GM23338 (cell line): ENCODE measurements around the gene GDF11. TPM values are rescaled to one million over a fixed set of nuclear protein-coding genes. Genes with fewer than 3 reads are reported as not detected.

Experiments
- ATAC-seq: fragments of 200-7000 bp; cut with Tn5 transposase; 3 replicates; pipeline ENCODE4 v1.9.1; 2020
- DNase-seq: peaks from one replicate; pipeline ENCODE4 v3.0.0-alpha.2; 2015; ENCODE audit warnings: low spot score
- H2AFZ ChIP-seq: fragments of 200-600 bp; sonication (generic); 2 replicates; pipeline ENCODE4 v1.8.0; 2016; ENCODE audit warnings: antibody characterized with exemption, mild to moderate bottlenecking, moderate library complexity
- H3F3A ChIP-seq: fragments of 200-600 bp; sonication (generic); replicated peaks from 2 replicates; pipeline ENCODE4 v1.8.0; 2017; ENCODE audit warnings: antibody characterized with exemption, mixed run types, low read depth
- H3K27ac ChIP-seq: fragments of 200-600 bp; sonication (generic); 2 replicates; pipeline ENCODE4 v1.6.1; 2016; ENCODE audit warnings: low read depth
- H3K27me3 ChIP-seq: fragments of 200-600 bp; sonication (generic); 2 replicates; pipeline ENCODE4 v1.8.0; 2016; ENCODE audit warnings: mild to moderate bottlenecking, mixed run types, moderate library complexity; ENCODE audit not compliant: insufficient read depth
- H3K36me3 ChIP-seq: fragments of 200-600 bp; sonication (generic); 2 replicates; pipeline ENCODE4 v1.8.0; 2016; ENCODE audit warnings: mild to moderate bottlenecking; ENCODE audit not compliant: insufficient read depth
- H3K4me1 ChIP-seq: fragments of 200-600 bp; sonication (generic); 2 replicates; pipeline ENCODE4 v1.8.0; 2016; ENCODE audit warnings: mild to moderate bottlenecking, moderate library complexity; ENCODE audit not compliant: insufficient read depth
- H3K4me2 ChIP-seq: fragments of 200-600 bp; sonication (generic); 2 replicates; pipeline ENCODE4 v1.7.1; 2017; ENCODE audit warnings: mixed run types
- H3K4me3 ChIP-seq: fragments of 200-600 bp; sonication (generic); 2 replicates; pipeline ENCODE4 v1.6.1; 2016; ENCODE audit warnings: mixed run types
- H3K79me2 ChIP-seq: fragments of 200-600 bp; sonication (generic); replicated peaks from 2 replicates; pipeline ENCODE4 v1.8.0; 2017; ENCODE audit warnings: mild to moderate bottlenecking; ENCODE audit not compliant: insufficient read depth
- H3K9me2 ChIP-seq: fragments of 200-600 bp; sonication (generic); 2 replicates; pipeline ENCODE4 v1.8.0; 2017; ENCODE audit not compliant: insufficient read depth
- H4K20me1 ChIP-seq: fragments of 200-600 bp; sonication (generic); replicated peaks from 2 replicates; pipeline ENCODE4 v1.8.0; 2017; ENCODE audit warnings: mild to moderate bottlenecking; ENCODE audit not compliant: insufficient read depth
- H3K27ac Mint-ChIP-seq: 2 replicates; pipeline ENCODE4 v1.8.0; 2020; ENCODE audit warnings: inconsistent platforms, mild to moderate bottlenecking, moderate library complexity, mixed read lengths
- H3K27me3 Mint-ChIP-seq: 3 replicates; pipeline ENCODE4 v1.8.0; 2022; ENCODE audit warnings: low read depth, mild to moderate bottlenecking, moderate library complexity, mixed read lengths, inconsistent platforms; ENCODE audit not compliant: insufficient read depth, poor library complexity
- H3K36me3 Mint-ChIP-seq: 3 replicates; pipeline ENCODE4 v1.8.0; 2021; ENCODE audit warnings: low read depth, mild to moderate bottlenecking, inconsistent platforms, moderate library complexity, mixed read lengths
- H3K4me1 Mint-ChIP-seq: 3 replicates; pipeline ENCODE4 v1.8.0; 2020; ENCODE audit warnings: mild to moderate bottlenecking, inconsistent platforms, mixed read lengths
- H3K4me3 Mint-ChIP-seq: 3 replicates; pipeline ENCODE4 v1.8.0; 2021; ENCODE audit warnings: moderate library complexity, mild to moderate bottlenecking, inconsistent platforms, mixed read lengths
- H3K9me3 Mint-ChIP-seq: 3 replicates; pipeline ENCODE4 v1.8.0; 2020; ENCODE audit warnings: moderate library complexity, mild to moderate bottlenecking, inconsistent platforms, mixed read lengths
- CREB1 ChIP-seq: fragments of 250-450 bp; sonication (Bioruptor Pico); IDR thresholded peaks from 2 replicates; pipeline ENCODE4 v1.5.0; 2020; ENCODE audit warnings: low read depth, mild to moderate bottlenecking, moderate library complexity
- CTCF ChIP-seq, 2 experiments: fragments of 200-600 bp in 1 of 2; sonication (generic) in 1 of 2; conservative IDR thresholded peaks; 2 replicates each; pipeline versions ENCODE4 v1.5.1 to v1.6.1; 2016 to 2017; ENCODE audit warnings: antibody characterized with exemption in 2 of 2, low read depth in 2 of 2, mild to moderate bottlenecking in 2 of 2, moderate library complexity in 1 of 2
- EZH2phosphoT487 ChIP-seq: fragments of 200-600 bp; sonication (generic); IDR thresholded peaks from one replicate; pipeline ENCODE4 v1.8.1; 2018; ENCODE audit warnings: antibody characterized with exemption; ENCODE audit not compliant: unreplicated experiment
- JUNB ChIP-seq: IDR thresholded peaks from one replicate; pipeline ENCODE4 v1.6.1; 2016; ENCODE audit warnings: antibody characterized with exemption; ENCODE audit not compliant: unreplicated experiment
- NANOG ChIP-seq: IDR thresholded peaks from 2 replicates; pipeline ENCODE4 v1.6.1; 2016; ENCODE audit warnings: antibody characterized with exemption, borderline replicate concordance
- POLR2AphosphoS5 ChIP-seq: IDR thresholded peaks from 2 replicates; pipeline ENCODE4 v1.6.1; 2016; ENCODE audit warnings: antibody characterized with exemption, low read depth
- STAT1 ChIP-seq: IDR thresholded peaks from one replicate; pipeline ENCODE4 v1.6.1; 2016; ENCODE audit warnings: antibody characterized with exemption; ENCODE audit not compliant: unreplicated experiment
- ZNF114 ChIP-seq: fragments of 250-450 bp; sonication (Bioruptor Pico); IDR thresholded peaks from 2 replicates; pipeline ENCODE4 v1.5.0; 2020; ENCODE audit warnings: mild to moderate bottlenecking, moderate library complexity
- polyA plus RNA-seq: library from polyadenylated mRNA; unstranded; fragments of >200 nt; fragmentation: Nextera tagmentation; extraction: Ambion mirVana; gene quantifications from 2 replicates; pipeline ENCODE4 v1.2.1, GENCODE V29; 2016
- total RNA-seq: library from RNA; depleted of rRNA; stranded (reverse); fragments of >200 nt; shearing (Covaris generic); gene quantifications from 2 replicates; pipeline ENCODE4 v1.2.3, GENCODE V29; 2014
- TF ChIP-seq, protein P1 (sequence below): IDR thresholded peaks from one replicate; pipeline ENCODE4 v1.6.1; 2018; ENCODE audit warnings: antibody characterized with exemption; ENCODE audit not compliant: unreplicated experiment
- TF ChIP-seq, protein P2 (sequence below): fragments of 250-450 bp; sonication (Bioruptor Pico); IDR thresholded peaks from 2 replicates; pipeline ENCODE4 v1.5.0; 2020; ENCODE audit warnings: mild to moderate bottlenecking, moderate library complexity

GDF11 gene
- total and polyA plus RNA-seq, 2 experiments from 2014 or later = 3.7 to 12.5 TPM

DNA sequence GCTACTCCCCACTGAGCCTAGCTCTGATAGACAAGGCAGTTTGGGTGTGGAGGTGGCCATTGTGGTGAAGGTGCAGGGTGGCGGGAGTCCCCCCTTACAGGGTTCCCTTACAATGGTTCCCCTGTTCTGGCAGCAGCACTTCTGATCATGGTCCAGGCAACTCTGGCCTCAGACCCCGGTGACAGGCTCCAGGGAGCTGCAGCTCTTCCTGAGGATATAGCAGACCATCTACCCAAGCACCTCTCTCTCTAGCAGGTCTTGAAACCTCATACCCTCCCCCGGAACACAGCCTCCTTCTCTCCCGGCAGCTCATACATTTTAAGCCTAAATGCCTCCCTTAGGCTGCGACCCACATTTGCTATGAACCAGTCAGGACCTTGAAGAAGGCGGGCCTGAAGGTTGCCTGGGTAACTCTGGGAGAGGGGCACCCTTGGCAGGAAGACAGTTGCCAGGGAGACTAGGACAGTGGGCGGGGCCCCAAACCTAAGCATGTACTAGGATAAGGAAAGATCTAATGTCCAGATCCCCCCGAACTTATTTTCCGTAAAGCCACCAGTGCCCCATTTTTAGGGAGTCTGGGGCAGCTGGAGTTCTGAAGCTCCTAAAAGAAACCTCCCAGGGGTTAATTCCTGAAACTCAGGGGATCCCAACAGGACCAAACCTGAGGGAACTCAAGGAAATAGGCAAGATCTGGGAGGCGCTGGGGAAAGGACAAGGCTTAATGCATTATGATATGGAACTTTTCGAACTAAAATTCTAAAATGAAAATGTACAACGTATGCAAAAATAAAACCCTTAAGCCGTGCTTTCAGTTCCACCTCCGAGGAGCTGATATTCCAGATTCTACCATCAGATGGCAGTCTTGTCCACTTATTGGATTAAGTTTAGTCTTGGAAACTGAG is 4.5 kb upstream of the GDF11 start:
- Histone ChIP-seq H4K20me1 (no peaks in the 10 kb centered on the region), H3K36me3 (no peaks in the 10 kb centered on the region), H3K79me2 (no peaks in the 10 kb centered on the region), H3K9me2 (no peaks in the 10 kb centered on the region), H3K27me3 (no peaks in the 10 kb centered on the region), H3K4me1 (peaks cover 6% of the 10 kb centered on the region; the same call in 1 of the 2 replicates), H2AFZ (peak overlapping the region; percentile 99), H3F3A (no peaks in the 10 kb centered on the region), H3K4me3 (peak overlapping the region; percentile 61), H3K27ac (peak overlapping the region; percentile 89), H3K4me2 (peak overlapping the region; percentile 90)
- no peak for TF ChIP-seq EZH2phosphoT487
- no peak for TF ChIP-seq JUNB
- TF ChIP-seq, protein P1, sequence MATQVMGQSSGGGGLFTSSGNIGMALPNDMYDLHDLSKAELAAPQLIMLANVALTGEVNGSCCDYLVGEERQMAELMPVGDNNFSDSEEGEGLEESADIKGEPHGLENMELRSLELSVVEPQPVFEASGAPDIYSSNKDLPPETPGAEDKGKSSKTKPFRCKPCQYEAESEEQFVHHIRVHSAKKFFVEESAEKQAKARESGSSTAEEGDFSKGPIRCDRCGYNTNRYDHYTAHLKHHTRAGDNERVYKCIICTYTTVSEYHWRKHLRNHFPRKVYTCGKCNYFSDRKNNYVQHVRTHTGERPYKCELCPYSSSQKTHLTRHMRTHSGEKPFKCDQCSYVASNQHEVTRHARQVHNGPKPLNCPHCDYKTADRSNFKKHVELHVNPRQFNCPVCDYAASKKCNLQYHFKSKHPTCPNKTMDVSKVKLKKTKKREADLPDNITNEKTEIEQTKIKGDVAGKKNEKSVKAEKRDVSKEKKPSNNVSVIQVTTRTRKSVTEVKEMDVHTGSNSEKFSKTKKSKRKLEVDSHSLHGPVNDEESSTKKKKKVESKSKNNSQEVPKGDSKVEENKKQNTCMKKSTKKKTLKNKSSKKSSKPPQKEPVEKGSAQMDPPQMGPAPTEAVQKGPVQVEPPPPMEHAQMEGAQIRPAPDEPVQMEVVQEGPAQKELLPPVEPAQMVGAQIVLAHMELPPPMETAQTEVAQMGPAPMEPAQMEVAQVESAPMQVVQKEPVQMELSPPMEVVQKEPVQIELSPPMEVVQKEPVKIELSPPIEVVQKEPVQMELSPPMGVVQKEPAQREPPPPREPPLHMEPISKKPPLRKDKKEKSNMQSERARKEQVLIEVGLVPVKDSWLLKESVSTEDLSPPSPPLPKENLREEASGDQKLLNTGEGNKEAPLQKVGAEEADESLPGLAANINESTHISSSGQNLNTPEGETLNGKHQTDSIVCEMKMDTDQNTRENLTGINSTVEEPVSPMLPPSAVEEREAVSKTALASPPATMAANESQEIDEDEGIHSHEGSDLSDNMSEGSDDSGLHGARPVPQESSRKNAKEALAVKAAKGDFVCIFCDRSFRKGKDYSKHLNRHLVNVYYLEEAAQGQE = no peak
- TF ChIP-seq POLR2AphosphoS5 = peak; percentile 54
- no peak for TF ChIP-seq CREB1 (CRISPR knock-in tag)
- TF ChIP-seq NANOG = no peak
- no peak for TF ChIP-seq STAT1
- TF ChIP-seq ZNF114 (CRISPR knock-in tag) = no peak
- TF ChIP-seq CTCF (conservative IDR thresholded peaks at IDR 0.05; ENCODE audit: low read depth in 2 of 2) = peak; percentile 86 to 98
- Mint-ChIP-seq H3K27ac (peak overlapping the region; percentile 96), H3K27me3 (peaks cover 15% of the 10 kb centered on the region), H3K4me1 (peaks cover 28% of the 10 kb centered on the region), H3K4me3 (peak overlapping the region; percentile 83), H3K36me3 (no peaks in the 10 kb centered on the region), H3K9me3 (no peaks in the 10 kb centered on the region; the same call in 2 of the 3 replicates)
- DNase-seq (peak; percentile 98), ATAC-seq (peak; percentile 79)

DNA sequence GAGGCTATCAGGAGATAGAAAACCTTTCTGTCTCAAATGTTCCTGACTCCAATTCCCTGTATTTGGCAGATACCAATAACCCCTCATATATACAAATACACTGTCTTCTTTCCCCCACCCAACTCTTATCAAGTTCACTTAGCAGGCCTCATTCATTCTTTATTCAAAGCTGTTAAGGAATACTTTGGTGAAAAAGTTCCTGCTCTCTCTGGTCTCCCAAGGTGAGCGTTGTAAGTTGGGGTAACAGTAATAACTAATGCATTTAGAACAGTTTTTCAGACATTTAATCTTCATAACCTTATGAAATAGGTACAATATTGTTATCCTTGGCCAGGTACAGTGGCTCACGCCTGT is 3.9 kb upstream of the GDF11 start:
- Histone ChIP-seq H2AFZ (no peak overlapping the region), H3K27ac (no peak overlapping the region), H3K4me1 (peaks cover 6% of the 10 kb centered on the region; the same call in 1 of the 2 replicates), H3K4me3 (no peak overlapping the region), H3K27me3 (no peaks in the 10 kb centered on the region), H3K4me2 (no peak overlapping the region), H3F3A (no peaks in the 10 kb centered on the region), H3K9me2 (no peaks in the 10 kb centered on the region), H4K20me1 (no peaks in the 10 kb centered on the region; the same call in 1 of the 2 replicates), H3K36me3 (no peaks in the 10 kb centered on the region), H3K79me2 (peaks cover 6% of the 10 kb centered on the region)
- Mint-ChIP-seq H3K4me3 (peak overlapping the region; percentile 83; the same call in 2 of the 3 replicates), H3K27ac (no peak overlapping the region), H3K27me3 (peaks cover 17% of the 10 kb centered on the region), H3K4me1 (peaks cover 28% of the 10 kb centered on the region), H3K9me3 (no peaks in the 10 kb centered on the region; the same call in 2 of the 3 replicates), H3K36me3 (no peaks in the 10 kb centered on the region)
- no peak for DNase-seq
- ATAC-seq = no peak
- TF ChIP-seq, protein P2, sequence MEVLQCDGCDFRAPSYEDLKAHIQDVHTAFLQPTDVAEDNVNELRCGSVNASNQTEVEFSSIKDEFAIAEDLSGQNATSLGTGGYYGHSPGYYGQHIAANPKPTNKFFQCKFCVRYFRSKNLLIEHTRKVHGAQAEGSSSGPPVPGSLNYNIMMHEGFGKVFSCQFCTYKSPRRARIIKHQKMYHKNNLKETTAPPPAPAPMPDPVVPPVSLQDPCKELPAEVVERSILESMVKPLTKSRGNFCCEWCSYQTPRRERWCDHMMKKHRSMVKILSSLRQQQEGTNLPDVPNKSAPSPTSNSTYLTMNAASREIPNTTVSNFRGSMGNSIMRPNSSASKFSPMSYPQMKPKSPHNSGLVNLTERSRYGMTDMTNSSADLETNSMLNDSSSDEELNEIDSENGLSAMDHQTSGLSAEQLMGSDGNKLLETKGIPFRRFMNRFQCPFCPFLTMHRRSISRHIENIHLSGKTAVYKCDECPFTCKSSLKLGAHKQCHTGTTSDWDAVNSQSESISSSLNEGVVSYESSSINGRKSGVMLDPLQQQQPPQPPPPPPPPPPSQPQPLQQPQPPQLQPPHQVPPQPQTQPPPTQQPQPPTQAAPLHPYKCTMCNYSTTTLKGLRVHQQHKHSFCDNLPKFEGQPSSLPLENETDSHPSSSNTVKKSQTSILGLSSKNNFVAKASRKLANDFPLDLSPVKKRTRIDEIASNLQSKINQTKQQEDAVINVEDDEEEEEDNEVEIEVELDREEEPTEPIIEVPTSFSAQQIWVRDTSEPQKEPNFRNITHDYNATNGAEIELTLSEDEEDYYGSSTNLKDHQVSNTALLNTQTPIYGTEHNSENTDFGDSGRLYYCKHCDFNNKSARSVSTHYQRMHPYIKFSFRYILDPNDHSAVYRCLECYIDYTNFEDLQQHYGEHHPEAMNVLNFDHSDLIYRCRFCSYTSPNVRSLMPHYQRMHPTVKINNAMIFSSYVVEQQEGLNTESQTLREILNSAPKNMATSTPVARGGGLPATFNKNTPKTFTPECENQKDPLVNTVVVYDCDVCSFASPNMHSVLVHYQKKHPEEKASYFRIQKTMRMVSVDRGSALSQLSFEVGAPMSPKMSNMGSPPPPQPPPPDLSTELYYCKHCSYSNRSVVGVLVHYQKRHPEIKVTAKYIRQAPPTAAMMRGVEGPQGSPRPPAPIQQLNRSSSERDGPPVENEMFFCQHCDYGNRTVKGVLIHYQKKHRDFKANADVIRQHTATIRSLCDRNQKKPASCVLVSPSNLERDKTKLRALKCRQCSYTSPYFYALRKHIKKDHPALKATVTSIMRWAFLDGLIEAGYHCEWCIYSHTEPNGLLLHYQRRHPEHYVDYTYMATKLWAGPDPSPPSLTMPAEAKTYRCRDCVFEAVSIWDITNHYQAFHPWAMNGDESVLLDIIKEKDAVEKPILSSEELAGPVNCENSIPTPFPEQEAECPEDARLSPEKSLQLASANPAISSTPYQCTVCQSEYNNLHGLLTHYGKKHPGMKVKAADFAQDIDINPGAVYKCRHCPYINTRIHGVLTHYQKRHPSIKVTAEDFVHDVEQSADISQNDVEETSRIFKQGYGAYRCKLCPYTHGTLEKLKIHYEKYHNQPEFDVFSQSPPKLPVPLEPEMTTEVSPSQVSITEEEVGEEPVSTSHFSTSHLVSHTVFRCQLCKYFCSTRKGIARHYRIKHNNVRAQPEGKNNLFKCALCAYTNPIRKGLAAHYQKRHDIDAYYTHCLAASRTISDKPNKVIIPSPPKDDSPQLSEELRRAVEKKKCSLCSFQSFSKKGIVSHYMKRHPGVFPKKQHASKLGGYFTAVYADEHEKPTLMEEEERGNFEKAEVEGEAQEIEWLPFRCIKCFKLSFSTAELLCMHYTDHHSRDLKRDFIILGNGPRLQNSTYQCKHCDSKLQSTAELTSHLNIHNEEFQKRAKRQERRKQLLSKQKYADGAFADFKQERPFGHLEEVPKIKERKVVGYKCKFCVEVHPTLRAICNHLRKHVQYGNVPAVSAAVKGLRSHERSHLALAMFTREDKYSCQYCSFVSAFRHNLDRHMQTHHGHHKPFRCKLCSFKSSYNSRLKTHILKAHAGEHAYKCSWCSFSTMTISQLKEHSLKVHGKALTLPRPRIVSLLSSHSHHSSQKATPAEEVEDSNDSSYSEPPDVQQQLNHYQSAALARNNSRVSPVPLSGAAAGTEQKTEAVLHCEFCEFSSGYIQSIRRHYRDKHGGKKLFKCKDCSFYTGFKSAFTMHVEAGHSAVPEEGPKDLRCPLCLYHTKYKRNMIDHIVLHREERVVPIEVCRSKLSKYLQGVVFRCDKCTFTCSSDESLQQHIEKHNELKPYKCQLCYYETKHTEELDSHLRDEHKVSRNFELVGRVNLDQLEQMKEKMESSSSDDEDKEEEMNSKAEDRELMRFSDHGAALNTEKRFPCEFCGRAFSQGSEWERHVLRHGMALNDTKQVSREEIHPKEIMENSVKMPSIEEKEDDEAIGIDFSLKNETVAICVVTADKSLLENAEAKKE (CRISPR knock-in tag) = no peak
